Spleen (tissue), 11 donors: ENCODE data around the gene SETD4. TPM values are rescaled to one million over a fixed set of nuclear protein-coding genes. Genes with fewer than 3 reads are reported as not detected.

Experiments used
- DNase-seq: peaks from one replicate; pipeline ENCODE4 v3.0.0-alpha.2; 2020
- H3K27ac ChIP-seq, 8 donors: fragments of 200-600 bp; sonication (generic) in 7 of 8; 1 replicate in 4 of 8; 2 replicates in 4 of 8; pipeline versions ENCODE4 v1.5.0 to v1.8.0; 2016 to 2021; ENCODE audit warnings: inconsistent platforms in 4 of 8, mild to moderate bottlenecking in 4 of 8, moderate library complexity in 1 of 8
- H3K27me3 ChIP-seq, 7 donors: fragments of 200-600 bp; sonication (generic) in 6 of 7; replicated peaks in 1 of 7; 1 replicate in 4 of 7; 2 replicates in 3 of 7; pipeline versions ENCODE4 v1.5.0 to v1.8.0; 2016 to 2021; ENCODE audit warnings: inconsistent platforms in 3 of 7, mild to moderate bottlenecking in 1 of 7
- H3K36me3 ChIP-seq, 6 donors: fragments of 200-600 bp; sonication (generic) in 5 of 6; 1 replicate in 4 of 6; 2 replicates in 2 of 6; pipeline versions ENCODE4 v1.5.0 to v1.8.0; 2016 to 2021; ENCODE audit warnings: inconsistent platforms in 2 of 6
- H3K4me1 ChIP-seq, 6 donors: fragments of 200-600 bp; sonication (generic) in 5 of 6; 1 replicate in 3 of 6; 2 replicates in 3 of 6; pipeline versions ENCODE4 v1.5.0 to v1.8.0; 2016 to 2021; ENCODE audit warnings: inconsistent platforms in 3 of 6
- H3K4me3 ChIP-seq, 8 donors: fragments of 200-600 bp; sonication (generic) in 7 of 8; 1 replicate in 4 of 8; 2 replicates in 4 of 8; pipeline versions ENCODE4 v1.5.0 to v1.8.0; 2016 to 2021; ENCODE audit warnings: inconsistent platforms in 4 of 8, mild to moderate bottlenecking in 4 of 8, moderate library complexity in 2 of 8
- H3K9me3 ChIP-seq, 8 donors: fragments of 200-600 bp; sonication (generic) in 7 of 8; 1 replicate in 4 of 8; 2 replicates in 4 of 8; pipeline versions ENCODE4 v1.5.0 to v1.8.0; 2016 to 2021; ENCODE audit warnings: inconsistent platforms in 4 of 8
- CTCF ChIP-seq, 11 experiments: fragments of 200-600 bp in 7 of 11; fragments of 450-650 bp in 4 of 11; sonication (generic) in 4 of 11; IDR thresholded peaks in 8 of 11; conservative IDR thresholded peaks in 3 of 11; 1 replicate in 7 of 11; 2 replicates in 4 of 11; pipeline versions ENCODE4 v1.4.0 to v1.8.0; 2016 to 2021; ENCODE audit warnings: antibody characterized with exemption in 11 of 11, inconsistent platforms in 4 of 11, mild to moderate bottlenecking in 1 of 11
- POLR2A ChIP-seq, 3 donors: fragments of 450-650 bp; IDR thresholded peaks; one replicate each; pipeline ENCODE4 v1.5.1; 2017; ENCODE audit warnings: antibody characterized with exemption in 3 of 3, mild to moderate bottlenecking in 1 of 3
- POLR2AphosphoS5 ChIP-seq, 3 donors: sonication (generic); formaldehyde crosslinking; IDR thresholded peaks; one replicate each; pipeline ENCODE4 v1.5.1; 2017; ENCODE audit warnings: antibody characterized with exemption in 3 of 3
- WGBS, 5 donors: extraction: QIAGEN DNeasy Blood & Tissue Kit in 3 of 5; methylation state at CpG; one replicate each; pipeline versions ENCODE4 v1.1.5 to v1.1.7; 2013 to 2018; 5-methylcytosine and 5-hydroxymethylcytosine counted together
- intact Hi-C: fragments of 100-400 bp; cut with DNase I; formaldehyde crosslinking; loops from one replicate; pipeline ENCODE4 v1.15.0; 2023; ENCODE audit warnings: low total_unique reads
- polyA plus RNA-seq, 3 donors: library from polyadenylated mRNA; stranded (reverse); fragments of 200-250 nt; gene quantifications; one replicate each; pipeline ENCODE4 v1.2.1, GENCODE V29; 2013
- total RNA-seq, 7 donors: library from RNA; depleted of rRNA in 3 of 7; stranded (reverse); fragments of >200 nt in 3 of 7; fragmentation: NEBNext Ultra II Directional in 4 of 7; extraction: Animal tissue kit (Norgen Biotek cat#: 25700) in 4 of 7; gene quantifications; one replicate each; pipeline versions ENCODE4 v1.1.0 to v1.2.1, GENCODE V29; 2016 to 2021
- donor health status: healthy with polysubstance abuse.
- donor health status: DM: no; HTN: no; CAD: no; lungs with moderate emphysema.
- donor health status: DM: no; HTN: no; CAD: no.
- donor health status: Bipolar disorder and iron deficiency.
- donor health status: healthy.
- donor health status: DM: no; HTN: no; CAD: no.
- donor health status: DM: yes; HTN: yes; CAD: no.

SETD4 gene
- total and polyA plus RNA-seq, 10 donors: 6.9 to 28.1 (median 18.4) TPM

- no peaks in the 10 kb centered on the region for H3K9me3 ChIP-seq
- H3K27ac ChIP-seq: no peak overlapping the region
- H3K27me3 ChIP-seq: peaks cover 0 to 79% (median 13%) of the 10 kb centered on the region in 7 donors
- 51 to 82% (median 64%) methylated on average over 10 of the region's 10 CpGs for WGBS, 5 donors
- H3K4me1 ChIP-seq: peaks cover 0 to 10% (median 0%) of the 10 kb centered on the region in 6 donors
- no peak overlapping the region for H3K4me3 ChIP-seq
- TF ChIP-seq POLR2AphosphoS5 (IDR thresholded peaks at IDR 0.05) (no peak), CTCF (IDR thresholded peaks at IDR 0.05 in 8 of 11, conservative IDR thresholded peaks at IDR 0.05 in 3 of 11) (no peak), POLR2A (IDR thresholded peaks at IDR 0.05) (no peak)
- intact Hi-C loops: no loop called here
- no peak for DNase-seq
- H3K36me3 ChIP-seq: no peaks in the 10 kb centered on the region
Observed at GRCh38 chr21:35989138-35989735, 71.1 kb downstream of the SETD4 start.

- DNase-seq: no peak
- 14 to 25% (median 16%) methylated on average over 6 of the region's 6 CpGs for WGBS, 5 donors
- H3K36me3 ChIP-seq: no peaks in the 10 kb centered on the region
- H3K4me3 ChIP-seq: no peak overlapping the region
- peaks cover 0 to 10% (median 0%) of the 10 kb centered on the region in 6 donors for H3K4me1 ChIP-seq
- H3K27me3 ChIP-seq: peaks cover 0 to 79% (median 13%) of the 10 kb centered on the region in 7 donors
- peaks cover 0 to 5% (median 0%) of the 10 kb centered on the region in 8 donors for H3K9me3 ChIP-seq
- no peak for TF ChIP-seq POLR2A (IDR thresholded peaks at IDR 0.05)
- no peak for TF ChIP-seq CTCF (IDR thresholded peaks at IDR 0.05 in 8 of 11, conservative IDR thresholded peaks at IDR 0.05 in 3 of 11)
- no peak for TF ChIP-seq POLR2AphosphoS5 (IDR thresholded peaks at IDR 0.05)
- intact Hi-C loops: no loop called here
- no peak overlapping the region for H3K27ac ChIP-seq
Observed at GRCh38 chr21:35988416-35989137, 71.7 kb downstream of the SETD4 start.

GRCh38 chr21:35987475-35987874 is 72.9 kb downstream of the SETD4 start:
- Histone ChIP-seq H3K36me3 (no peaks in the 10 kb centered on the region), H3K9me3 (peaks cover 0 to 8% (median 0%) of the 10 kb centered on the region in 8 donors), H3K4me3 (no peak overlapping the region), H3K27ac (no peak overlapping the region), H3K4me1 (peaks cover 0 to 10% (median 0%) of the 10 kb centered on the region in 6 donors), H3K27me3 (peaks cover 0 to 82% (median 18%) of the 10 kb centered on the region in 7 donors)
- WGBS, 5 donors: 59 to 89% (median 67%) methylated on average over 5 of the region's 5 CpGs
- DNase-seq: no peak
- no peak for TF ChIP-seq POLR2A (IDR thresholded peaks at IDR 0.05)
- TF ChIP-seq CTCF (IDR thresholded peaks at IDR 0.05 in 8 of 11, conservative IDR thresholded peaks at IDR 0.05 in 3 of 11): no peak
- intact Hi-C loops: no loop called here

- no peaks in the 10 kb centered on the region for H3K36me3 ChIP-seq
- WGBS, 5 donors: 78 to 87% (median 80%) methylated on average over 11 of the region's 11 CpGs
- no peak overlapping the region for H3K27ac ChIP-seq
- H3K9me3 ChIP-seq: peaks cover 0 to 8% (median 0%) of the 10 kb centered on the region in 8 donors
- no peak overlapping the region for H3K4me3 ChIP-seq
- TF ChIP-seq CTCF (IDR thresholded peaks at IDR 0.05 in 8 of 11, conservative IDR thresholded peaks at IDR 0.05 in 3 of 11) (no peak), POLR2AphosphoS5 (IDR thresholded peaks at IDR 0.05) (no peak), POLR2A (IDR thresholded peaks at IDR 0.05) (no peak)
- peaks cover 0 to 83% (median 18%) of the 10 kb centered on the region in 7 donors for H3K27me3 ChIP-seq
- DNase-seq: no peak
- peaks cover 0 to 10% (median 0%) of the 10 kb centered on the region in 6 donors for H3K4me1 ChIP-seq
- intact Hi-C loops: no loop called here
Observed at GRCh38 chr21:35984654-35985361, 75.5 kb downstream of the SETD4 start.
